Mesenchymal stem cell (in vitro differentiated cells and primary cell): ENCODE measurements around the gene ABITRAM.

ENCODE experiments used
- DNase-seq: peaks from one replicate; pipeline ENCODE4 v3.0.0-alpha.2; 2013
- H2AFZ ChIP-seq: one replicate; pipeline ENCODE4 v1.6.1; 2013; ENCODE audit warnings: low read depth, mild to moderate bottlenecking, control low read depth, inconsistent platforms, low read length, moderate library complexity
- H2AK5ac ChIP-seq: 2 replicates; pipeline ENCODE4 v1.6.1; 2013; ENCODE audit warnings: low read length, moderate library complexity, mild to moderate bottlenecking, inconsistent platforms; ENCODE audit not compliant: severe bottlenecking
- H2BK120ac ChIP-seq: one replicate; pipeline ENCODE4 v1.6.1; 2013; ENCODE audit warnings: low read depth, mild to moderate bottlenecking, inconsistent platforms, low read length, moderate library complexity
- H2BK12ac ChIP-seq, 2 experiments: one replicate each; pipeline ENCODE4 v1.6.1; 2013; ENCODE audit warnings: inconsistent platforms in 2 of 2, low read length in 2 of 2, mild to moderate bottlenecking in 2 of 2, moderate library complexity in 2 of 2, control low read depth in 1 of 2
- H2BK15ac ChIP-seq: one replicate; pipeline ENCODE4 v1.6.1; 2013; ENCODE audit warnings: mild to moderate bottlenecking, low read depth, inconsistent platforms; ENCODE audit not compliant: poor library complexity, severe bottlenecking
- H2BK5ac ChIP-seq: 2 replicates; pipeline ENCODE4 v1.6.1; 2013; ENCODE audit warnings: low read depth, mild to moderate bottlenecking, low read length, control low read depth, inconsistent platforms; ENCODE audit not compliant: poor library complexity, severe bottlenecking
- H3K14ac ChIP-seq, 2 experiments: one replicate each; pipeline ENCODE4 v1.6.1; 2013; ENCODE audit warnings: inconsistent platforms in 2 of 2, low read length in 2 of 2, control low read depth in 1 of 2, mild to moderate bottlenecking in 1 of 2, moderate library complexity in 1 of 2
- H3K18ac ChIP-seq, 2 experiments: one replicate each; pipeline ENCODE4 v1.6.1; 2013; ENCODE audit warnings: inconsistent platforms in 2 of 2, low read length in 2 of 2, control low read depth in 1 of 2, low read depth in 1 of 2, mild to moderate bottlenecking in 1 of 2
- H3K23ac ChIP-seq, 2 experiments: one replicate each; pipeline ENCODE4 v1.6.1; 2013; ENCODE audit warnings: inconsistent platforms in 2 of 2, low read length in 2 of 2, mild to moderate bottlenecking in 2 of 2, moderate library complexity in 2 of 2, control low read depth in 1 of 2
- H3K27ac ChIP-seq: 2 replicates; pipeline ENCODE4 v1.5.1; 2013; ENCODE audit warnings: mild to moderate bottlenecking, moderate library complexity, low read length, control low read depth, inconsistent platforms; ENCODE audit not compliant: poor library complexity, severe bottlenecking
- H3K27me3 ChIP-seq, 2 experiments: 2 replicates each; pipeline versions ENCODE4 v1.6.1 to v1.7.0; 2013; ENCODE audit warnings: low read length in 2 of 2, mild to moderate bottlenecking in 2 of 2, moderate library complexity in 2 of 2, control low read depth in 1 of 2, inconsistent platforms in 1 of 2; ENCODE audit not compliant: control insufficient read depth in 1 of 2, insufficient read depth in 1 of 2
- H3K36me3 ChIP-seq, 2 experiments: 2 replicates each; pipeline versions ENCODE4 v1.6.1 to v1.7.0; 2013; ENCODE audit warnings: low read length in 2 of 2, control low read depth in 1 of 2, inconsistent platforms in 1 of 2, low read depth in 1 of 2, mild to moderate bottlenecking in 1 of 2; ENCODE audit not compliant: insufficient read depth in 2 of 2, control insufficient read depth in 1 of 2
- H3K4ac ChIP-seq, 2 experiments: one replicate each; pipeline ENCODE4 v1.6.1; 2013; ENCODE audit warnings: inconsistent platforms in 2 of 2, low read length in 2 of 2, mild to moderate bottlenecking in 2 of 2, moderate library complexity in 2 of 2, control low read depth in 1 of 2, low read depth in 1 of 2
- H3K4me1 ChIP-seq: 2 replicates; pipeline ENCODE4 v1.6.1; 2013; ENCODE audit warnings: low read depth, low read length, control low read depth; ENCODE audit not compliant: control insufficient read depth, insufficient read depth
- H3K4me2 ChIP-seq: 2 replicates; pipeline ENCODE4 v1.6.1; 2013; ENCODE audit warnings: low read length, mild to moderate bottlenecking, inconsistent platforms; ENCODE audit not compliant: poor library complexity, severe bottlenecking
- H3K4me3 ChIP-seq, 2 experiments: 2 replicates each; pipeline versions ENCODE4 v1.5.1 to v1.7.0; 2013; ENCODE audit warnings: low read length in 2 of 2, mild to moderate bottlenecking in 2 of 2, control low read depth in 1 of 2, low read depth in 1 of 2; ENCODE audit not compliant: insufficient read depth in 1 of 2
- H3K79me1 ChIP-seq: replicated peaks from 2 replicates; pipeline ENCODE4 v1.6.1; 2013; ENCODE audit warnings: mild to moderate bottlenecking, control low read depth, low read length, inconsistent platforms; ENCODE audit not compliant: poor library complexity, severe bottlenecking
- H3K9ac ChIP-seq: 2 replicates; pipeline ENCODE4 v1.7.0; 2013; ENCODE audit warnings: mild to moderate bottlenecking, low read length, moderate library complexity
- H3K9me3 ChIP-seq: 2 replicates; pipeline ENCODE4 v1.7.0; 2013; ENCODE audit warnings: mild to moderate bottlenecking, low read length; ENCODE audit not compliant: control insufficient read depth
- H4K8ac ChIP-seq: one replicate; pipeline ENCODE4 v1.6.1; 2013; ENCODE audit warnings: inconsistent platforms, mild to moderate bottlenecking, low read length, moderate library complexity
- H4K91ac ChIP-seq: one replicate; pipeline ENCODE4 v1.6.1; 2013; ENCODE audit warnings: mild to moderate bottlenecking, low read length, inconsistent platforms

The ABITRAM gene

DNA sequence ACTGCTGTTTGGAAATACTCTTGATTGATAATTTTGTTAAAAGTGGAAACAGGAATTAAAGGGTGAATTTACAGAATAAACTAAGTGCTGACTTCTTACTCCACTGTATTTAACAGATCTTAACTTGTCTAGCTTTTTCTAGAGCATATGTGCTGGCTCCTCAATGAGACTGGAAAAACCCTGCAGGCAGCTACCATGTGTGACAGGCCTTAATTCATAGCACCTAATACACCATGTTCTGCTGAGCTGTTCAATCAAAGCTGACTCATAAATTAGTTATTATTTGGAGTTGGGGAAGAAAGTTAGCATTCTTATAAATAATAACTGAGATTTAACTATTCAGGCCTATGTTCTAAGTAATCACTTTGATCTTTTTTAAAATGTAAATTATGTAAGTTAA is 49.7 kb downstream of the ABITRAM start:
- Histone ChIP-seq H2BK120ac (no peak overlapping the region), H2BK5ac (no peak overlapping the region), H3K18ac (no peak overlapping the region), H2BK12ac (no peak overlapping the region), H3K79me1 (peaks cover 18% of the 10 kb centered on the region), H3K27ac (no peak overlapping the region), H3K9ac (no peak overlapping the region), H4K8ac (no peak overlapping the region), H3K4me3 (no peak overlapping the region), H2AK5ac (no peak overlapping the region), H3K4ac (no peak overlapping the region), H4K91ac (no peak overlapping the region), H2BK15ac (no peak overlapping the region), H3K27me3 (no peaks in the 10 kb centered on the region), H2AFZ (no peak overlapping the region), H3K9me3 (no peaks in the 10 kb centered on the region), H3K4me1 (no peaks in the 10 kb centered on the region), H3K4me2 (no peak overlapping the region), H3K14ac (no peak overlapping the region), H3K23ac (no peak overlapping the region), H3K36me3 (peaks cover 6 to 67% of the 10 kb centered on the region in 2 experiments)
- DNase-seq: no peak
